Hippocampal formation (tissue), 2 donors: Measurements from ENCODE around the gene AP3B2.
"Not testable (repeated sequence)": the region's sequence is repeated elsewhere in the genome, so short reads cannot be mapped to it uniquely, and the experiment has no call there.

Experiments
- DNase-seq, 2 donors: peaks; one replicate each; lab custom pipeline; 2025; lab: John Stamatoyannopoulos, UW

Gene AP3B2, protein sequence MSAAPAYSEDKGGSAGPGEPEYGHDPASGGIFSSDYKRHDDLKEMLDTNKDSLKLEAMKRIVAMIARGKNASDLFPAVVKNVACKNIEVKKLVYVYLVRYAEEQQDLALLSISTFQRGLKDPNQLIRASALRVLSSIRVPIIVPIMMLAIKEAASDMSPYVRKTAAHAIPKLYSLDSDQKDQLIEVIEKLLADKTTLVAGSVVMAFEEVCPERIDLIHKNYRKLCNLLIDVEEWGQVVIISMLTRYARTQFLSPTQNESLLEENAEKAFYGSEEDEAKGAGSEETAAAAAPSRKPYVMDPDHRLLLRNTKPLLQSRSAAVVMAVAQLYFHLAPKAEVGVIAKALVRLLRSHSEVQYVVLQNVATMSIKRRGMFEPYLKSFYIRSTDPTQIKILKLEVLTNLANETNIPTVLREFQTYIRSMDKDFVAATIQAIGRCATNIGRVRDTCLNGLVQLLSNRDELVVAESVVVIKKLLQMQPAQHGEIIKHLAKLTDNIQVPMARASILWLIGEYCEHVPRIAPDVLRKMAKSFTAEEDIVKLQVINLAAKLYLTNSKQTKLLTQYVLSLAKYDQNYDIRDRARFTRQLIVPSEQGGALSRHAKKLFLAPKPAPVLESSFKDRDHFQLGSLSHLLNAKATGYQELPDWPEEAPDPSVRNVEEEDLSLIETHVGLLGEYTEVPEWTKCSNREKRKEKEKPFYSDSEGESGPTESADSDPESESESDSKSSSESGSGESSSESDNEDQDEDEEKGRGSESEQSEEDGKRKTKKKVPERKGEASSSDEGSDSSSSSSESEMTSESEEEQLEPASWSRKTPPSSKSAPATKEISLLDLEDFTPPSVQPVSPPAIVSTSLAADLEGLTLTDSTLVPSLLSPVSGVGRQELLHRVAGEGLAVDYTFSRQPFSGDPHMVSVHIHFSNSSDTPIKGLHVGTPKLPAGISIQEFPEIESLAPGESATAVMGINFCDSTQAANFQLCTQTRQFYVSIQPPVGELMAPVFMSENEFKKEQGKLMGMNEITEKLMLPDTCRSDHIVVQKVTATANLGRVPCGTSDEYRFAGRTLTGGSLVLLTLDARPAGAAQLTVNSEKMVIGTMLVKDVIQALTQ

DNA sequence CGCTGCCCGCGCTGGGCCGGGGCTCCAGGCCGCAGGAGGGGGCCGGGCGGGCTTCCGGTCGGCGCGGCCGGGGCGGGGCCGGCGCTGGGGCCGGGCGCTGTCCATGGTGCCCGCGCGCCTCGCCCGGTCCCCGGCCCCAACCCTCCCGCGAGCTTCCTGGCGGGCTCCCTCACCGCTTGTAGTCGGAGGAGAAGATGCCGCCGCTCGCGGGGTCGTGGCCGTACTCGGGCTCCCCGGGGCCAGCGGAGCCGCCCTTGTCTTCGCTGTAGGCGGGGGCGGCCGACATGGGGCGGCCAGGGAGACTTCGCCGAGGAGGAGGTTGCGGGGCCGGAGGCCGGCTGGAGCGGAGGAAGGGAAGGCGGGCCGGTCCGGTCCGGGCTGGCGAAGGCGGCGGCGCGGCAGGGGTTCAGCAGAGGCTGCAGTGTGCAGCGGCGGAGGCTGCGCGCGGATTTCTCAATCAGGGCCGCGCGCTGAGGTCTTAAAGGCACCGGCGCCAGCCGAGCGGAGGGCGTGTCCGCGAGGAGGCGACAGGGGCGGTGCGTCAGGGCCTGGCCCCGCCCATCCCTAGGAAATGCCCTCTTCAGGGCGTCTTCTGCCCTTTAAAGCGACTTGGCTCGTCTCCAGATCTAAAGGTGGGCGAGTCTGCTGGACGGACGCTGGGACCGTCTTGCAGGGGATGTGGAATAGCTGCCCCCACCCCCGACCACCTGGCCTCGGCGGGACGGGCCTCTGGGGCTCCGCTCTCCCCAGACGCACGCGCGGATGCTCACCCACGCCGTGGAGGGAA, at the start of gene AP3B2:
Gene AP3B2 (minus strand): TSS at position 455 of the 787 bp plus-strand sequence. CDS start 169 bp downstream, at position 286.
- peak; percentile 42 to 49 for DNase-seq

- DNase-seq = no peak
Measured at GRCh38 chr15:82751308-82751707, 41.6 kb upstream of the AP3B2 start.

DNA sequence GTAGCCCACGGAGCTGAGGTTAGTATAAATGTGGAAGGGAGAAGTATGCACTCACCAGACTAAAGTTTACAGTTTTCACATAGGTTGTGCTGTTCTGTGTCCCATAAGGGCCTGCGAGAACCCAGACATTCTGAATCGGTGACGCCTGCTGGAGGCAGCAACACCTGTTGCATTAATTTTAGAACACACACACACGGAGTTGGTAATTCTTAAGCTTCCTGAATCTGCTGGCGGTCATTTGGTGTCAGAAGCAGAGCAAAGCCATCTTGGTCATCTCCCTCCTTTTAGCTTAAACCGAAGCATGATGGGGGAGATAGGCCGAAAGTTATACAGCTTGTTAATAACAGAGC, 41.1 kb upstream of the AP3B2 start:
- no peak for DNase-seq

DNA sequence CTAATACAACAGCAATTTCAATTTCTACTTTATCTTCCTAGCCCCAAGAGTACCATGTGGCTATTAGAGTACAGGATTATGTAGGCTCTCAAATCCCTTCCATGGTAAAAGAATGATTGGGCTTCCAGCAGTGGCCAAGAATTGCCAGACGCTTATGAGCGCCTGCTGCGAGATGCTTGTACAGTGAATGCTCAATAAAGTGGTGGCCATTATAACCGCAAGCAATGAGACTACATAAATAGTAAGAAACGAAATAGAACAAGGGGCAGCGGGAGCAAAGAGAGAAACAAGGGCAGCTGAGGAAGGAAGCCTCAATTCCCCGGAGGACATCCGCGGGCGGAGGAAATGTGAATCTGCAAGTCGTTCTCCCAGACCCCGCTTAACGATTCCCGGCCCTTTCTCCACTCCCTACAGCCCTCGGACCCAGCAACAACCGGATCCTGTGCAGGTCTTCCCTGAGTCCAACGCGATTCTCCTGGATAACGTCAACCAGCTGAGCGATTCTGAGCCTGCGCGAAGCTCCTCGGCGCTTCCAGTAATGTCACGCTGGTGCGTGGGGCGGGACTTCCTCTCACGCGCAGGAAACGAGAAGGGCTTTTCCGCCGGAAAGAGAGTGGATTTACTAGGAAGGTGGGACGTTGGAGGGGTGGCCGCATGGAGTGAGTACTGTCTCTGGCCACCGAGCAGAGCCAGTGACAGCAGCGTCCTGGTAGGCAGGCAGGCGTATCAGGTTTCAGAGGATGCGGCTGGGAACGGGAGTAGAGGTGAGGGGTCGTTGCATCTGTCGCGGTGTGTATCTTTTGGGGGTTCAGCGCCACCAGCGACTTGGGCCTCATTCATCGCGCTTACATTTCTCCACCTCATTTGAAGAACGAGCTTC, 40.5 kb upstream of the AP3B2 start:
- peak; percentile 89 to 91 for DNase-seq

GRCh38 chr15:82748315-82748714, 38.6 kb upstream of the AP3B2 start:
- no peak for DNase-seq

DNA sequence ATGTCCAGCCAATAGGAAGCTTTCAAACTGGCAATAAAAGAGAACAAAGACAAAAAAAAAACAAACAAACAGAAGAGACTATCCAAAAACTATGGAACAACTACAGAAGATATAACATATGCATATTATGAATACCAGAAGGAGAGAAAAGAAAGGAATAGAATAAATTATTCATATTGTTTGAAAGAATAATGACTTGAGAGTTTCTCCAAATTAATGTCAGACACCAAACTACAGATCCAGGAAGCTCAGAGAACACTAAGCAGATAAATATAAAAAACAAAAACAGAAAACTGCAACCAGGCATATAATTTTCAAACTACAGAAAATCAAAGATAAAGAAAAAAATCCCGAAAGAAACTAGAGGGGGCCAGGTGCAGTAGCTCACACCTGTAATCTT, 34.1 kb upstream of the AP3B2 start:
- DNase-seq = no peak

- no peak for DNase-seq
Measured at GRCh38 chr15:82742134-82742533, 32.5 kb upstream of the AP3B2 start.

DNA sequence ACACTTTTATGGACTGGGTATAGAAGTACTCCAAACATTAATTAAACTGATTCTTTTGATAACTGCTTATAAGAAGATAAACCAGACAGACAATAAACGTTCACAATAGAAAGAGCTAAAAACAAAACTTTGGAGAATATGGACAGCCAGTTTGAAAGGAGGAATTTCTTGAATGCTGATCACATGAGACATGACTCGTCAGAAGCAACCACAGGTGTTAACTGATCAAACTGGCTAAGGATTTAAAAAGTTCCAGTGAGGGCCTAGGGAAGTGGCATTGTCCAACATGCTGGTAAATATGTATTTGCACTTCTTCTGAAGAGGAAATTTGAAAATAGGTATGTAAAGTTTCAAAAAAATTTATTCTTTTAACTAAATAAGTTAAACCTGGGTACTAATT, 29.4 kb upstream of the AP3B2 start:
- no peak for DNase-seq

DNA sequence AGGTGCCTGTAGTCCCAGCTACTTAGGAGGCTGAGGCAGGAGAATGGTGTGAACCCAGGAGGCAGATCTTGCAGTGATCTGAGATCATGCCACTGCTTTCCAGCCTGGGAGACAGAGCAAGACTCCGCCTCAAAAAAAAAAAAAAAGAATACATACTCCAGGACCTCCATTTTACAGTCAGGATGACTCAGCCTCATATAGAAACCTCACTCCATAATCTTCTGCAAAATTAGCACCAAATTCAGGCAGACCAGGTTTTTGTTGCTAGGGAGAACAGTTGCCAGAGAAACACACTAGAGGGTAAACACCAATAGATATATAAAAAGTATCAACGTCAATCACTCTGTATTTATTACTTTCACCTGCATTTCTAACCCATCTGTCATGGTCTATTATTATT, 28.3 kb upstream of the AP3B2 start:
- DNase-seq = no peak

GRCh38 chr15:82731527-82731926, 21.9 kb upstream of the AP3B2 start:
- DNase-seq = no peak

DNA sequence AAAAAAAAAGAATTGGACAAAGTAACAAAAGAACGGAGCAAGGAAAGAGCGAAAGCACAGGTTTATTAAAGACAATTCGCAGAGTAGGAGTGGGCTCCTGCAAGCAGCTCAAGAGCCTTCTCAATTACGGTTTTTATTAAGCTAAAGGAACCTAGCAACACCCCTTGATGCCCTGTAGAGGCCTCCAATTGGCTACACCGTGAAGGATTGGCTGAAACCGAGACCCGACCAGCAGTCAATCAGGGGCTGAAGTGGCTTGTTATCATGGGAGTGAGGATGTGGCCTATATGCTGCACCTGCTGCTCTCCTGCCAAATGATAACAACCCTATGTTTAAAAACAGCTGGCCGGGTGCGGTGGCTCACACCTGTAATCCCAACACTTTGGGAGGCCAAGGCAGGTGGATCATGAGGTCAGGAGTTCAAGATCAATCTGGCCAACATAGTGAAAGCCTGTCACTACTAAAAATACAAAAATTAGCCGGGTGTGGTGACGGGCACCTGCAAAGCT, 20.4 kb upstream of the AP3B2 start:
- DNase-seq = no peak

- DNase-seq = no peak
Measured at GRCh38 chr15:82726816-82727215, 17.1 kb upstream of the AP3B2 start.

DNA sequence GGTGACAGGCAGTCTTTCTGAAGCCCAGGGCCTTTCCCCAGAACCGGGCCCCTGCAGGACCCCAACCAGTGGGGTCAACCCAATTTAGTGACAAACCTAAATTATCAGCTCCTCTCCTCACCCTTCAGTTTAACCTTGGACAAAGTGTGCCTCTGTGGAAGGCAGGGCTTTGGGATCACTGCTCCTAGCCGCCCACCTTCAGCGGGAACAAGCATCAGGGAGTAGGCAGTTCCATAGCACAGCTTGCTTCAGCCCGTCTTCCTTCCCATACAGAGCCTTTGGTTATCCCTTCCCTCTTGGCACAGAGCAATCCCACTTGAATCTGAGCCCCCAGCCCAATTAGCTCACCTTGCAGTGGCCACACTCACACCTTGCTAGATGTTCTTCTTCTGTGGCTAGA, 5.3 kb upstream of the AP3B2 start:
- DNase-seq = no peak

GRCh38 chr15:82714016-82714415, 4.3 kb upstream of the AP3B2 start:
- no peak for DNase-seq

DNA sequence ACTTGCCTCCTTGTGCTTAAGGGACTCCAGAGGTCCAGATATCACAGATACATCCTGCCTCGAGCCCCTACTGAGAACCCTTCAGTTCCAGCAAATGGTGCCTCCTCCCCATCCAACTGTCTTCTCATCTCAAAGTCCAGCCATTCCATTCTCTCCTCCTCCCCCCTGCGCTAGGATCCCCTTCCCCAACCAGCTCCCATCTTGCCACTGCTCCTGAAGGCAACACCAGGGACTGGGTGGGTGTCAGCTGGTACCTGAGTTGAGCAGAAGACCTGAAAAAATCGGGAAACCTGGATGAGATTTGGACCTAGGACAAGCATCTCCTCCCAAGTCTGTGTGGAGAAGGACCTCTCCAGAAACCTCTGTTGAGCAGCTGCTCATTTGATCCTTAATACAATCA, 2.4 kb upstream of the AP3B2 start:
- no peak for DNase-seq

GRCh38 chr15:82710926-82711490, 1.3 kb upstream of the AP3B2 start:
- DNase-seq = no peak

DNA sequence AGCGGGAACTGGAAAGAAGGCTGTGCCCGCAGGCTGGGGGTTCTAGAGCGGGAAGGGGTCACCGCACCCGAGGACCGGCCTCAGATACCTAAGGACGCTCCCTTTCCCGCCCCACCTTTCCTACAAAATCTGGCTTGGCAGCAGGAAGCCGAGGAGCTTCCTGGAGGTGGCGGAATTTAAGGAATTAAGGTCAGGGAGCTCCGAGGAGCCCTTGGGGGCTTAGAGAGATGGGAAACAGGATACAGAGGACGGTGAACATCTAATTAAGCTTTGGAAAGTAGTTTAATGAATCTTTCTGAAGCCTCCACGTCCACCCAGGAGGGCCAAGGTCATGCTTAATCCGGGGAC, 507 bp upstream of the AP3B2 start:
- no peak for DNase-seq

DNA sequence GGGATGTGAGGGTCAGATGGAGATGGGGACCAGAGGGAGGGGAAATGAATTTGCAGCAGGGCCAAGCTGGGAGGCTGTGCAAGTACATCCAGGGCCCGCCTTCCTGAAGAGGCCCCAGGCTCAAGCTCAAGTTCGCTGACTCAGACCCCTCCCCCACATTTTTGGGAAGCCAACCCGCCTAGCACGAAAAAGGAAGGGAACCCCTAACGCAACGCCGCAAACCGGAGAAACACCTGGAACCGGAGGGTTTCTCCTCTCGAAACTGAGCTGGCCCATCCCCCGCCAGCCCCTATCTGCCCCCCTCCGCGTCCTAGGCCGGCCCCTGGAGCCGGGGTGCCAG, 624 bp downstream of the AP3B2 start:
- DNase-seq = no peak

DNA sequence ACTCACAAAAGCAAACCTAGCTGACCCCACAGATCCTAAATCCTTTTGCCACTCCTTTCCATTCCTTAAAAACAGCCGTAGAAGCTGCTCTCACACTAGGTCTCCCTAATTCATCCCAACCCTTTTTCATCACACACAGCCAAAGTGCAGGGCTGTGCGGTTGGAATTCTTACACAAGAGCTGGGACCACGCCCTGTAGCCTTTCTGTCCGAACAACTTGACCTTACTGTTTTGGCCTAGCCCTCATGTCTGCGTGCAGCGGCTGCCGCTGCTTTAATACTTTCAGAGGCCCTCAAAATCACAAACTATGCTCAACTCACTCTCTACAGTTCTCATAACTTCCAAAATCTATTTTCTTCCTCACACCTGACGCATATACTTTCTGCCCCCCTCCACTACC, 3.8 kb downstream of the AP3B2 start:
- DNase-seq = not testable (repeated sequence)

GRCh38 chr15:82699726-82700125, 9.9 kb downstream of the AP3B2 start:
- DNase-seq = no peak
